ENCODE measurements around the gene SCGB1A1.

GRCh38 chr11:62400281-62400680, 18.6 kb upstream of the SCGB1A1 start:
- TF ChIP-seq GATA2 (IDR thresholded peaks at IDR 0.05; ENCODE audit: low read depth, low read length), result no peak
- TF ChIP-seq GATA3 (IDR thresholded peaks at IDR 0.05; ENCODE audit: low read depth, low read length), result no peak
